HFFc6 (cell line): Measurements from ENCODE around the gene FRS3. TPM values are rescaled to one million over a fixed set of nuclear protein-coding genes. Genes with fewer than 3 reads are reported as not detected.

Experiments used
- DNase-seq: peaks from one replicate; pipeline ENCODE4 v3.0.0-alpha.2; 2018
- H3K27ac Mint-ChIP-seq: 2 replicates; pipeline ENCODE4 v1.8.0; 2020; ENCODE audit warnings: mild to moderate bottlenecking, mixed read lengths
- H3K27me3 Mint-ChIP-seq: 2 replicates; pipeline ENCODE4 v1.8.0; 2021; ENCODE audit warnings: mild to moderate bottlenecking, moderate library complexity, mixed read lengths; ENCODE audit not compliant: insufficient read depth
- H3K36me3 Mint-ChIP-seq: 2 replicates; pipeline ENCODE4 v1.8.0; 2021; ENCODE audit warnings: low read depth, mixed read lengths
- H3K4me1 Mint-ChIP-seq: 2 replicates; pipeline ENCODE4 v1.8.0; 2020; ENCODE audit warnings: low read depth, mixed read lengths
- H3K4me3 Mint-ChIP-seq: 2 replicates; pipeline ENCODE4 v1.8.0; 2020; ENCODE audit warnings: mild to moderate bottlenecking, moderate library complexity, mixed read lengths
- H3K9me3 Mint-ChIP-seq: 2 replicates; pipeline ENCODE4 v1.8.0; 2020; ENCODE audit warnings: mild to moderate bottlenecking, mixed read lengths
- total RNA-seq, 6 experiments: library from RNA; stranded (reverse); fragmentation: NEBNext Ultra II Directional; extraction: Animal tissue kit (Norgen Biotek cat#: 25700); gene quantifications; 2 replicates in 1 of 6; 3 replicates in 5 of 6; pipeline ENCODE4 v1.2.3, GENCODE V29; 2021
- TF ChIP-seq, protein P1 (sequence below): fragments of 200-600 bp; sonication (generic); IDR thresholded peaks from 2 replicates; pipeline ENCODE4 v1.5.0; 2021; ENCODE audit warnings: antibody characterized with exemption, mild to moderate bottlenecking

Gene FRS3
- total RNA-seq, 6 experiments from 2014 or later = 2.5 to 3.4 (median 2.9) TPM

DNA sequence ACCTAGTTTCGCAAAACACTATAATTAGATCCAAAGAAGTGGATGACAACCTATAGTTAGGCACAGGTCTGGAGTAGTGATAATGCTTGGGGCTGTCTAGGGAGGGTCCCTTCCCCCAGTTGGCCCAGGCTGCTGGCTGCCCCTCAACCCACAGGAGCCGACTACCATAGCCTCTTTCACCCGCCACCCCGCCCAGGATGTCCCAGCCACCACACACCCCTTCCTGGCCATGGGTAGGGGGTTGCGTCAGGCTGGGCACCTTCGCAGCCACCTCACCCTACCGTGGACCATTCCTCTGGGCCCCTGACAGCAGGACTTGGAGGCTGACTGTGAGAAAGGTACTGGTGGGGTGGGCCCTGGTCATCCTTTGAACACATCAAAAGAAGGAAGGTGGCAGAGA lies 52.8 kb downstream of the FRS3 start:
- TF ChIP-seq, protein P1, sequence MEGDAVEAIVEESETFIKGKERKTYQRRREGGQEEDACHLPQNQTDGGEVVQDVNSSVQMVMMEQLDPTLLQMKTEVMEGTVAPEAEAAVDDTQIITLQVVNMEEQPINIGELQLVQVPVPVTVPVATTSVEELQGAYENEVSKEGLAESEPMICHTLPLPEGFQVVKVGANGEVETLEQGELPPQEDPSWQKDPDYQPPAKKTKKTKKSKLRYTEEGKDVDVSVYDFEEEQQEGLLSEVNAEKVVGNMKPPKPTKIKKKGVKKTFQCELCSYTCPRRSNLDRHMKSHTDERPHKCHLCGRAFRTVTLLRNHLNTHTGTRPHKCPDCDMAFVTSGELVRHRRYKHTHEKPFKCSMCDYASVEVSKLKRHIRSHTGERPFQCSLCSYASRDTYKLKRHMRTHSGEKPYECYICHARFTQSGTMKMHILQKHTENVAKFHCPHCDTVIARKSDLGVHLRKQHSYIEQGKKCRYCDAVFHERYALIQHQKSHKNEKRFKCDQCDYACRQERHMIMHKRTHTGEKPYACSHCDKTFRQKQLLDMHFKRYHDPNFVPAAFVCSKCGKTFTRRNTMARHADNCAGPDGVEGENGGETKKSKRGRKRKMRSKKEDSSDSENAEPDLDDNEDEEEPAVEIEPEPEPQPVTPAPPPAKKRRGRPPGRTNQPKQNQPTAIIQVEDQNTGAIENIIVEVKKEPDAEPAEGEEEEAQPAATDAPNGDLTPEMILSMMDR = no peak
- DNase-seq = no peak
- Mint-ChIP-seq H3K9me3 (no peaks in the 10 kb centered on the region), H3K4me1 (peaks cover 52% of the 10 kb centered on the region), H3K36me3 (no peaks in the 10 kb centered on the region), H3K27ac (no peak overlapping the region), H3K4me3 (no peak overlapping the region), H3K27me3 (no peaks in the 10 kb centered on the region)

DNA sequence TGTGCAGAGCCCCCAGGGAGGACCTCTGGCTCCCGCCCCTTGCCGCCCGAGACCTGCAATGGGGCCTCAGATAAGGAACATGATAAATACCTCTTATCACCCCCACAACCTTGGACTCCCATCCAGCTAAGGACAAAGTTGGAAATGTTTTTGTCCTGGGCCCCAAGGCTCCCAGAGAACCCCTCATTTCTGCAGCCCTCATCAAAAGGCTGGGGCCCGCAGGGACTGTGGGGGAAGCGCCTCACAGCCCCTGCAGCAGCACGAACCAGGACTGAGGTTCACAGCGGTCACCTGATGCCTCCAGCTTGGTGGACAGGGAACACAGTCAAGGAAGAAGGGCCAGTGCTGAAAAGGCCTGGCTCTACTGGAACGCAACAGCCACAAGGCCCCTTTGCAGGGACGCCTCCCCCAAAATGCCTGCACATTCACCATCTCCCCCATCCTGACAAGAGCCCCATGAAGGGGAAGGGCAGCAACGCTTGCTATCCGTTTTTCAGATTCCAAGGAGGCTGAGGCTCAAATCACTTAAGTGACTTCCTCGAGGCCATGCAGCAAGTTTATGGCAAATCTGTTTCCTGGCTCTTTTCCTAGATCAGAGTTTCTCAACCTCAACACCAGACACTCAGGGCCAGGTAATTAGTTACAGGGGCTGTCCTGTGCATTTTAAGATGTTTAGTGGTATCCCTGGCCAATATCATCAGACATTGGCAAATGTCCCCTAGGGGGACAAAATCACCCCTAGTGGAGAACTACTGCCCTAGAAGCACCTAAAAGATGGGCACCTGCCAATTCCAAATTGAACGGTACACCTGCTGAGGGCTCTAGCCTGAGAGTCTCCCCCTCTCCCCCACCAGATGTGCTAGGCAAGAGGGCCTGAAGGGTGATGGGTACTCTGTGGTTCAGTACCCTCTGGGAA lies 54.9 kb downstream of the FRS3 start:
- Mint-ChIP-seq H3K4me1 (peaks cover 42% of the 10 kb centered on the region), H3K9me3 (no peaks in the 10 kb centered on the region), H3K27me3 (no peaks in the 10 kb centered on the region), H3K27ac (peak overlapping the region; percentile 45; the same call in 1 of the 2 replicates), H3K36me3 (no peaks in the 10 kb centered on the region), H3K4me3 (no peak overlapping the region)
- no peak for DNase-seq
- TF ChIP-seq, protein P1 = peak; percentile 43

DNA sequence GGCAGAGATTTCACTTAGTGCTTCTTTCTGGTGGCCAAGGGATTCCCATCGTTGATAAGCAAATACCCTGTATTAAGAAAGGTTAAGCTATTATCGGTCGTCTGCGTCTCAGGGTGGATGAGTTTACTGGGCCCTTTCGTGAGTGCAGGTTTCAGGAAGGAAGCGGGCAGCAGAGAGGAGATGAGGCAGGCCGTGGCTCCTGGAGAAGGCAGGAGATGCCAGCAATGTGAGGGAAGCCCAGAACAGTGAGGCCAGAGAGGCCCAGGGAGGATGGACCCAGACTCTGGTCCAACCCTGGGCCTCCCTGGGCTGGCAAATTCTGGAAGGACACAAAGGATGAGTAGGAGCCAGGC lies 55.5 kb downstream of the FRS3 start:
- Mint-ChIP-seq H3K27me3 (no peaks in the 10 kb centered on the region), H3K4me3 (no peak overlapping the region), H3K9me3 (no peaks in the 10 kb centered on the region), H3K36me3 (no peaks in the 10 kb centered on the region), H3K27ac (peak overlapping the region; percentile 91), H3K4me1 (peaks cover 41% of the 10 kb centered on the region)
- TF ChIP-seq, protein P1 = no peak
- DNase-seq = no peak

DNA sequence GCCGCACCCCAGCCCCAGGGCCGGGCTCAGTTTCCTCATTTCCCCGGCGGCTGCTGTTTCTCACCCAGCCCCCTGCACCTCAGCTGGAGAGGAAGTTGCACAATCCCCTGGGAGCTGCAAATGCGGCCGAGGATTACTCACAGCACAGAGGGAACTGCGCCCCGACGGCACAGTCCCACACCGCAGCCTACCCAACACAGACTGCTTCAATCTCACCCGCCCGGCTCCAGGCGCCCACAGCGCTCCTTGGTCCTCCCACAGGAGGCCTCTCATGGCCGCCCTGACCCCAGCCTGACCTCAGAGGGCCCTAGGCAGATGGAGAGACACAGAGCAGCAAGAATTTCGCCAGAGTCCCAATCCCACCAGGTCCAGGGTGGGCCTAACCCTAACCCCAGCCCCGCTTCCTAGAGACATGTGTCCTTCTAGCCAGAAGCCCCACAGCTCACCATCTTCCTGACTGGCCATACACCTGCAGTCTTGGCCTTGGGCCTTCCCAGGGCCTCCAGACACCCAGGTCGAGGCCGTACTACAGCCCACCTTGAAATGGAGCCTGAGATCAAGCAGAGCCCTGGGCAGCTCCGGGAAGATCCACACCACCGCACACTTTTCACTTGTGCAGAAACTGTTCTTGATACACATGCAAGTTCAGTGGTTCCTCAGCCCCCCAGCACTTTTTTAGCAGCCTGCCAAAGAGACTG lies 56.0 kb downstream of the FRS3 start:
- DNase-seq = peak; percentile 83
- peak overlapping the region; percentile 91 for H3K27ac Mint-ChIP-seq
- H3K9me3 Mint-ChIP-seq = no peaks in the 10 kb centered on the region
- H3K4me3 Mint-ChIP-seq = peak overlapping the region; percentile 55
- no peaks in the 10 kb centered on the region for H3K36me3 Mint-ChIP-seq
- TF ChIP-seq, protein P1 = no peak
- peaks cover 41% of the 10 kb centered on the region for H3K4me1 Mint-ChIP-seq
- H3K27me3 Mint-ChIP-seq = no peaks in the 10 kb centered on the region

DNA sequence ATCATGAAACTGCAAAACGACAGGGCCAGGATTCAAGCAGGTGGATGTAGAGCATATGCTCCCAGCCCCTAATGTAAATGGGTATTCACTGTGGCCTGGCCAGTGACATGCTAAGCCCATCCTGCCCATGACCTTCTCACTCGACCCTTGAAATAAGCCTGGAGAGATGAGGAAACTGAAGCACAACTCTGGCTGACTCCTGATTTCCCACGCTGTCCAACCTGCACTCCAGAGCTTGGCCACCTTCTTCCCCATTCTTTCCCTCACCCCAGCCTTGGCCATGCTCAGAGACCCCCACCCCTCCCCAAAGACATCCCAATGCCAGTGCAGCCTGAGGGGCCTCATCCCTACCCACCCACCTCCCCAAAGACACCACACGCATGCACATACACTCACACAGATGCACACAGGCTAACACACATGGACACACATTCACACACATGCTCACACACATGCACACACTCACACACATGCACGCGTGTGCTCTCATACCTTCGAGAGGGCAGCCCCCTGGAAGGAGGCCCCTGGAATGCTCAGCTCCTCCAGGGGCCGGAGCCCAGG lies 56.7 kb downstream of the FRS3 start:
- peak overlapping the region; percentile 55 for H3K4me3 Mint-ChIP-seq
- no peak for DNase-seq
- TF ChIP-seq, protein P1 = no peak
- H3K27me3 Mint-ChIP-seq = no peaks in the 10 kb centered on the region
- H3K36me3 Mint-ChIP-seq = no peaks in the 10 kb centered on the region
- no peaks in the 10 kb centered on the region for H3K9me3 Mint-ChIP-seq
- peaks cover 41% of the 10 kb centered on the region for H3K4me1 Mint-ChIP-seq
- H3K27ac Mint-ChIP-seq = peak overlapping the region; percentile 91
